GM18870 (cell line): Measurements from ENCODE around the gene EZH2.
A peak's percentile ranks its signal among the peaks of the same experiment; 100 is the strongest.

Source experiments
- ATAC-seq: cut with Tn5 transposase; IDR thresholded peaks from one replicate; pipeline ENCODE4 v1.9.1; 2021; ENCODE audit warnings: moderate library complexity; ENCODE audit not compliant: unreplicated experiment

EZH2 gene

GRCh38 chr7:148862481-148862880 is 21.6 kb downstream of the EZH2 start:
- ATAC-seq = no peak

- no peak for ATAC-seq
Measured at GRCh38 chr7:148858489-148858888, 25.6 kb downstream of the EZH2 start.

GRCh38 chr7:148856891-148857290 is 27.2 kb downstream of the EZH2 start:
- ATAC-seq = peak; percentile 62

- no peak for ATAC-seq
Measured at GRCh38 chr7:148856578-148856881, 27.6 kb downstream of the EZH2 start.

- no peak for ATAC-seq
Measured at GRCh38 chr7:148854983-148855382, 29.1 kb downstream of the EZH2 start.

GRCh38 chr7:148852272-148852671 is 31.8 kb downstream of the EZH2 start:
- no peak for ATAC-seq

- no peak for ATAC-seq
Measured at GRCh38 chr7:148850564-148850963, 33.5 kb downstream of the EZH2 start.

- no peak for ATAC-seq
Measured at GRCh38 chr7:148849393-148850098, 34.5 kb downstream of the EZH2 start.

GRCh38 chr7:148847815-148848734 is 36.0 kb downstream of the EZH2 start:
- ATAC-seq = no peak

- ATAC-seq = no peak
Measured at GRCh38 chr7:148838905-148839304, 45.2 kb downstream of the EZH2 start.

- no peak for ATAC-seq
Measured at GRCh38 chr7:148835854-148836253, 48.2 kb downstream of the EZH2 start.

- no peak for ATAC-seq
Measured at GRCh38 chr7:148834605-148835004, 49.5 kb downstream of the EZH2 start.

- ATAC-seq = no peak
Measured at GRCh38 chr7:148831782-148832181, 52.3 kb downstream of the EZH2 start.

GRCh38 chr7:148830897-148831692 is 53.0 kb downstream of the EZH2 start:
- no peak for ATAC-seq

GRCh38 chr7:148828965-148829364 is 55.1 kb downstream of the EZH2 start:
- ATAC-seq = no peak

- no peak for ATAC-seq
Measured at GRCh38 chr7:148825338-148825737, 58.8 kb downstream of the EZH2 start.

GRCh38 chr7:148824864-148825263 is 59.2 kb downstream of the EZH2 start:
- no peak for ATAC-seq

GRCh38 chr7:148821422-148821821 is 62.7 kb downstream of the EZH2 start:
- ATAC-seq = no peak

GRCh38 chr7:148819697-148820360 is 64.3 kb downstream of the EZH2 start:
- ATAC-seq = no peak

- no peak for ATAC-seq
Measured at GRCh38 chr7:148815612-148816011, 68.5 kb downstream of the EZH2 start.
